GM21619 (cell line): ENCODE data around the gene CYB5R3.

Experiments used
- ATAC-seq: cut with Tn5 transposase; IDR thresholded peaks from one replicate; pipeline ENCODE4 v1.9.1; 2021; ENCODE audit not compliant: unreplicated experiment

The CYB5R3 gene

DNA sequence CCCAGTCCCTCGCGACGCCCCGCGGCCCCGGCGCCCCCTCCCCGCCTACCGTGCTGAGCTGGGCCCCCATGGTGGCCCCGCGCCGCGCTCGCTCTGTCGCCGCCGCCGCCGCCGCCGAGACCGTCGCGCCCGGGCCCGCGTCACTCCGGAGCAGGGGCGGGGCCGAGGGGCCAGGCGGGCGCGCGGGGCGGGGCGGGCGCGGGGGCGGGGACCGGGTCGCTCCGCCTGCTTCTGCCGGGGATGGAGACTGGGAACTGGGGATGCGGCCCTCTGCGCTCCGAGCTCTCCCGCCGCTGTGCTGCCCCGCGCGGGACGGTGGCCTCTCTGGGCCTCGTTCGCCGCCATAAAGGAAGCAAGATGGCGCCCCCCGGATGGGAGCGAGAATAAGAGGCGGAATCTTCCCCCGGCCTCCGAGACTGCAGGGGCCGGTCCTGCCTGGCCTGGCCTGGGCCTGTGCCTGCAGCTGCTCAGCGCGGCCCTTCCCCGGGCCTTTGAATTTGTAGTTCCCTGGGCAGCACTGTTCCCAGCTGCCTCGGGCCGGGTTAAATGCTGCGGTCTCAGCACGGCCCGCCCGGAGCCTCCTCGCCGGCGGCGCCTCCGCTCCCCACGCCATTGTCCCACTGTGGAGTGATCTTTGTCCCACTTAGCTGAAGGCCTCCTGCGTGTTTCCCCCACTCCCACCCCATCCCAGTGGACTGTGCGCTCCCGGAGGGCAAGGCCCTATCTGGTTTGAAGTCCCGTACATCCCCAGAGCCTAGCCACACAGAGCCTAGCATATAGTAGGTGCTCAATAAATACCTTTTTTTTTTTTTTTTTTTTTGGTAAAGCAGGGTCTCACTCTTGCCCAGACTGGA is at the start of gene CYB5R3:
Gene CYB5R3 (minus strand): TSS at position 147 of the 854 bp plus-strand sequence. CDS start 77 bp downstream, at position 70.
- peak; percentile 60 for ATAC-seq

DNA sequence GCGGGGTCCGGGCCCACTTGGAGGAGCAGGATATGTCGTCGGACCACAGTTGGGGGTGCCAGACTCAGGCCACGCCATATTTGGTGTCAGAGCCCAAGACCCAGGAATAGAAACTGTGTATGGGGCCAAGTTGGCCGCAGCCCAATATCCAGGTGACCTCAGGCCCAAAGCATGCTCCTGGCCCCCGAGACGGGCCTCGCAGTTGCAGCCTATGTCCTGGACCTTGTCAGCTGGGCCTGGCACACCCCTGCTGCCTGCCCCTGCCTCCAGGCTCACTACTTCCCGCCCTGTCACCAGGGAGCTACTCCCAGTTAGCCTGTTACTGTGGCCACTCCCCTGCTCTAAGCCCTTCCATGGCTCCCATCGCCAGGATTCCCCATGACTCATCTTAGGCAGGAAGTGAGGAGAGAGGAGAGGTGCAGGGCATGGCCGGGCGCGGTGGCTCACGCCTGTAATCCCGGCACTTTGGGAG is 48.4 kb upstream of the CYB5R3 start:
- ATAC-seq = no peak

DNA sequence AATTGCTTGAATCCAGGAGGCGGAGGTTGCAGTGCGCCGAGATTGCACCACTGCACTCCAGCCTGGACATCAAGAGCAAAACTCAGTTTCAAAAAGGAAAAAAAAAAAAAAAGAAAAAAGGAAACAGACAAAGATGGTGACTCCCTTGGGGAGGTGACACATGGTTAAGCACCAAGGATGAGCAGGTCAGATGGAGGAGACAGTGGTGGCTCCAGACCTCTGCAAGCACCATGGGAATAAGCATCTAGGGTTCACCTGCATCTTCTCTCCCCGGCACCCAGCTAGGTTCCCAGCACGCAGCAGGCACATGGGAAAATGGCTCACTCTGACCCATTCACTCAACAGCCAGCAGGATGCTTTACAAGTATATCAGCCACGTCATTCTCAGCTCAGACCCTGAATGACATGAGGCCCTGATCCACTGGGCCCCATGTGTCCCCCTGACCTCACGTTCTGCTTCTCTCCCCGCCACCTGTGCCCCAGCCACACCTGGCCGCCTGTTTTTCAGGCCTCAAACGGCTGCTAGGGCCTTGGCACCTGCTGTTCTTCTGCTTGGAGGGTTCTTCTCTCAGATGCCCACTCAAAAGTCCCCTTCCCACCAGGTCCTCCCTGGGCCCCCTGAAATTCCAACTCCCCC is 47.3 kb upstream of the CYB5R3 start:
- ATAC-seq = no peak

DNA sequence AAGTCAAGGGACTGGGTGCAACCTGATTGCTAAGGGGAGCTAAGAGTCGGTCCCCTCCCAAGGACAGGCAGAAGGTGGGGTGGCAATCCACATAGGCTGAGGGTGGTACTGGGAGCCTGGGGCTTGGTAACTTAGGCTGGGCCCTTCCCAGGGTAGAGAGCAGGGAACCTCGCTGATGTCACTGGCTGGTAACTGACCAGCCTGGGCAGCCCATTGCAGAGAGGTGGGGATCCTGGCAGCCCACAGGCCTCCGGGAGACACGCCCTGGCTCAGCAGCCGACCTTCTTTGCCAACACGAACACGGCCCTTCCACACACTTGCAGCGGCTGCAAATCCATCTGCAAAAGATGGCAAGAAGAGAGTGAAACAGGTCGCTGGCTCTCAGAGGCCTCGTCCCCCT is 46.1 kb upstream of the CYB5R3 start:
- ATAC-seq = no peak

DNA sequence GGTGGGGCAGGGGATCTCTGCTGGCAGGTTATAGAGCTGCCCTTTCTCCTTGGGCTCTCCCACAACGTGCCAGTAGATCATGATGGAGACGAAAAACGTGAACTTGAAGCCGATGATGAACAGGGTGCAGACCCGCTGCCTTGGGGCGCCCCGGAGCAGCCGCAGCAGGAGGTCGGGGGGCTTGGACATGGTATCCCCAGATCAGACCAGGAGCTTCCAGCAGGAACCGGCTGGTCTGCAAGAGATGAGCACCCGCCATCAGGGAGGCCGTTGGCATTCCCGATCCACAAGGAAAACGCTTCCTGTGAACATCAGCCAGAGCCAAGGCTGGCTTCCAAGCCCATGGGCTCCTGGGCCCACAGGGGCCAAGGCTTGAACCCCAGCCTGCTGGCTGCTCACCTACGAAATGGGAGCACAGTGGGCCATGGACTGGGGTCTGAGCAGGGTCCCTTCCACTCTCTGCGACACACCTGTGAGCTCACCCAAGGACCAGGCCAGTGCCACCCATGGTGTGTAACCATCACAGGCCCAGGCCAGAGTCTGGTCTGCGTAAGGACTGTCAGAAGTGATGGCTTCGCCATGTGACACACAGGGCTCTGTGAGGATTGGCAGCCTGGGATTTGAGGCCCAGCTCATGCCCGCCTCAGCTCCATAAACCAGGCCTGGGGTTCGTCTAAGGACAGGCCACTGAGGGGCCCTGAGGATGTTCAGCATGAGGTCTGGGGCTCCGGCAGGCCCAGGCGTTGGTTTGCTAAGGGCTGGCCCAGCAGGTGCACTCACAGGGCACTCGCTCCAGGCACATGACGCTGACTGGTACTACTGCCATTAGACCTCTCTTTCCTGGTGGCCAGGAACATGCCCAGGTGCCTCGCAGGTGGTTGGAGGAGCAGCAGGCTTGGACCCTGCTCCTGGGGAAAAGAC is 44.8 kb upstream of the CYB5R3 start:
- no peak for ATAC-seq

DNA sequence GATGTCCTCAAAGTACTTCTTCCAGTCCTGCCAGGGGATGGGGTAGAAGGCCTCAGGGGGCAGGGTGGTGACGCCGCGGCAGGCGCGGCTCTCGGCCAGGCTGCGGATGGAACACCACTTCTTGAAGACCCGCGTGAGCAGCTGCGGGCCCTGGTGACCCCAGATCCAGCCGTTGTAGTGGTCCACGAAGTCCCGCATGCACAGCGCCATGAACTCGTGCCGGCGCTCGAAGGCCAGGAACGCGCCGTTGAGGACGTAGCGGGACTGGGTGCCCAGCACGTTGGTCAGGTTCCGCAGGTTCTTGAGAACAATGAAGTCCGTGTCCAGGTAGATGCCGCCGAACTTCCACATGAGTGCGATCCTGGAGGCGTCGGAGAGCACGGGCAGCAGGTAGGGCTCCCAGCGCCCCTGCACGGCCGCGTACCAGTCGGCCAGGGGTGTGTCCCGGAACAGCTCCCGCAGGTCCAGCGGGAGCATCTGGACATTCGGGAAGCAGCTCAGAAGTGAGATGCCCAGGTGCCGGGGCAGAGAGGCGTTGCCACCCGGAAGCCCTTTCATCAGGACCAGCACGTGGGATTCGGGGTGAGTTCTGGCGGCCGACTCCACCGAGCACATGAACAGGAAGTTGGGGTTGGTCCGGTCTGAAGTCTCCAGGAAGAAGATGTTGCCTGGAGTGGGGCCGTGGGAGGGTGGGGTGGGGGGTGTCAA is 44.0 kb upstream of the CYB5R3 start:
- ATAC-seq = no peak

DNA sequence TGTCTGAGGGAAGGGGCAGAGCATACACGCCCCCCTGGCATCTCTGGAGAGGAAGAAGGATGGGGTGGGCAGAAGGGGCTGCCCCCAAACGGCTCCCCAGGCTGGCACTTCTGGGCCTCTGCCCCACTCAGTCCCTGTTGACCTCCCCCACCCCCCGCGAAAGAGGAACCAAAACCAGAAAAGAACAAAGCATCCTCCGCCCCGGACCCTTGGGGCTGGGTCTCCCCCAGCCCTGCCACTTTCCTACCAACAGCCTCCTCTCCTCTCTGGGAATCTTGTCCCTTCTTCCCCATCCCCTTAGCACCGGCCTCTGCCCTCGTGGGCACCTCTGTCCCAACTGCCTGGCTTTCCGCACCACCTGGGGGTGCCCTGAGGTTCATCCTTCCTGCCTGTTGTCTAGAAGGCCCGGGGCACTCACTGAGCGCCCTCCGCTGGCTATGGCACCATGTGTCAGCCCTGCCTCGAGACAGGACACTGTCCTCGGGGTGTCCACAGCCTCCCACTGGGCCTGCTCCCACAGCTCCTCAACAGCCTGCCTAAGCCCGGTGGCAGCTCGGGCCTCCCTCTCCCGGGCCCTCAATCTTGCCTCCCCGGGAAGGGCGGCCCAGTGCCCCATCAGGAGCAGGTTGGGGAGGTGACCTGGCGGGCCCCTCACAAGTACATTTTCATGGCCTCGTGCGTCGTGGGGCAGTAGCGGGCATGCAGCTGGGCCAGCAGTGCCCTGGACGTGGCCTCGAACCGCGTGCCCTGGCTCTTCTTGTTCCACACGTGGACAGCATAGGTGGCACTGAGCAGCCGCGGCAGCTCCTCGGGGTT is 43.3 kb upstream of the CYB5R3 start:
- ATAC-seq = no peak

DNA sequence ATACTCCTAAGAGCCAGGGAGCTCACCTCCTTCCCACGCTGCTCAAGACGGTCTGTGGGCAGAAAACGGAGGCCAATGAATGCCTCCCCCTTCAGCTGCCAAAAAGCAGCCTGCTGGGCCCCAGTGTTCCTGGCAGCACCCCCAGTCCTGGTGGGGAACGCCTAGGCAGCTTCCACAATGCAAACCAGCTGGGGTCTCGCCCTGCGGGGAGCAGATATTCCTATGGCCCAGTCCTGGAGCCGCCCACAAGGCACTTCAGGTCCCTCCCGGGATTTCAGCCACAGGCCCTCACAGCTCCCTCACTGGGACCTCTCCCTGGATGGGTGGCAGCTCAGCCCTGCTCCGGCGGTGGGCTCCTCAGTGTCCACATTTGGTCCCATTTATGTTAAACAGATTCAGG is 42.2 kb upstream of the CYB5R3 start:
- ATAC-seq = no peak

DNA sequence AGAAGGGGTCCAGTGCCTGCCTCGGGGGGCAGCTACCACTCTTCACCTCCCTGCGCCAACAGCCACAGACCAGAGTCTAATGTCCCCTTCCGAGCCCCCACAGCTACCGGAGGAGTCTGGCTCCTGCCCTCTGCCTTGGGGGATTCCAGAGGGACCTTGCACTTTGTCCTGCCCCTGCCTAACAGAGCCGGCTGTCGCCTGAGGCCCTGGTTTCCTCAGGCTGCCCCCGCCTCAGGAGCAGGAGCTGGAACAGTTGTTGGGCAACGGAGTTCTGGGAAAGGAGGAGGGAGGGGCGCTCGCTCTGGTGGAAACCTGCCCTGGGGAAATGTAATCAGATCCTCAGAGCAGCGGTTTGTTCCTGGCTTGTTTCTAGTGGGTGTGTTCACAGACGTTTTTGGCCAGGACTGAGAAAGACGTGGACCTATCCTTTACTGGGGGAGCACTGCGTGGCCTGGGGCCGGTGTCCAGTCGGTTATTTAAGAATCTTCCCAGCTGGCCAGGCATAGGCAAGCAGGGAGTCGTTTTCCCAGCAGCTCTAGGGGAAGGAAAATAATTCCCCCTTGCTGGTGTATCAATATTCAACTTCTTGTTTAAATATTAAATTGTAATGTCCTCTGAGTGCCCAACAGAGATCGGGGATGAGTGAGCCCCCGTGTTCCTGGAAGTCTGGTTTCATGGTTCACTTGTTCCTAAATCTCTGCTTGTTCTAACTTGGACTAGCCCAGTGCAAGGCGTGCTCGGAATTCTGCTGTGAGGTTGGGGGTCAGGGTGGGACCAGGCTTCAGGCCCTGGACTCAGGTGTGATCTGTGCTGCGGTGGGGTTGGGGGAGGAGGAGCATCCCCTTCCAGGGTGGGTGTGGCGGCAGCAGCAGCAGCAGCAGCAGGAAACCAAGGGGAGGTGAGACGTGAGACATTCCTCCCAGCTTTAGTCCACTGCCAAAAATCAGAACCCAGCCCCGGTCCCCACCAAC is 39.3 kb upstream of the CYB5R3 start:
- ATAC-seq = no peak

DNA sequence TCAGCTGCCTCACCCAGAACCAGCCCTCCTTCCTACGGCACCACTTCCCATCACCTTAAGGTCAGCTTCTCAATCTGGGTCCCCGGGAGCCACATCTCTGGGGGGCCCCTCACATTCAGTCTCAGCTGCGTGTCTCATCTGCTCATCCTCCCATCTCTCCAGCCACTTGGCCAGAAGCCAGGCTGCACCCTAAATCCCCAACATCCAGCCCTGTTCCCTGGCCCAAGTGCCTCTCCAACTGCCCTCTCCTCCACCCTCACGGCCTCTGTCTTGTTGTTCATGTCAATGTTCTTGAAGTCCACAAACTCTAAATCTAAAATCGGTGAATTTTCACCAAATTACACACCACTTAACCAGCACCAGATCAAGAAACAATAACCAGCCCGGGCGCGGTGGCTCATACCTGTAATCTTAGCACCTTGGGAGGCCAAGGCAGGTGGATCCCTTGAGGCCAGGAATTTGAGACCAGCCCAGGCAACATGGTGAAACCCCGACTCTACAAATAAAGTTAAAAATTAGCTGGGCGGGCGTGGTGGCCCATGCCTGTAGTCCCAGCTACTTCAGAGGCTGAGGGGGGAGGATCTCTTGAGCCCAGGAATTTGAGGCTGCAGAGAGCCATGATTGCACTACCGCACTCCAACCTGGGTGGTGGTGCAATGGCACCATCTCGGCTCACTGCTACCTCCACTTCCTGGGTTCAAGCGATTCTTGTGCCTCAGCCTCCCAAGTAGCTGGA is 37.7 kb upstream of the CYB5R3 start:
- ATAC-seq = no peak

DNA sequence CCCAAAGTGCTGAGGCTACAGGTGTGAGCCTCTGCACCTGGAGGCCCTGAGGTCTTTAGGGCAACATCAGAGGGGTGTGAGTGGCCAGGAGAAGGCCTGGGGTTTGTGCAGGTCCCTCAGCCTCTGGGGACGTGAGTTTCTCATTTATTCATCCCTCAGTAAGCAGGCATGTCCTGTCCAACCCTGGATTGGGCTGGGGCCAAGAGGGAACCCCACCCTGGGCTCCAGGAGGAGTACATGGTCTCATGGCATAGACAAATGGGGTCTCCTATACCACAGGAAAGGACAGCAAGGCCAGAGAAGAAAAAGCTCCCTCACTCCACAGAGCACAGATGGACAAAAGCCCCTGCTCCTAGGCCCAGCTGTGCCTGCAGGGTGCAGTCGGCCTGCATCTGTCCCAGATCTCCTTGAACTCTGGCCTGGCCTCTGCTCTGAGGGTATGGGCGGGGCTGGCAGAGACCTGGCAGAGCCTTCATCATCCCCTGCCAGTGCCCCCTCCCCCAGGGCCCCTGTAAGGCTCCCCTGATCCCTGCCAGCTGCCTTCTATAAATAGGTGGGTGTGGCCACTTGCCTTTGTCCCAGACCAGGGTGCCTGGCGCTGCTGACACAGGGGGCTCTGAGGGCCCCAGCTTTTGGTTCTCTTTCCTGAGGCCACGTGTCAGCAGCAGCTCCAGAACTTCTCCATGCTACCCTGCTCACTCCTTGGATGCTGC is 36.9 kb upstream of the CYB5R3 start:
- ATAC-seq = no peak

DNA sequence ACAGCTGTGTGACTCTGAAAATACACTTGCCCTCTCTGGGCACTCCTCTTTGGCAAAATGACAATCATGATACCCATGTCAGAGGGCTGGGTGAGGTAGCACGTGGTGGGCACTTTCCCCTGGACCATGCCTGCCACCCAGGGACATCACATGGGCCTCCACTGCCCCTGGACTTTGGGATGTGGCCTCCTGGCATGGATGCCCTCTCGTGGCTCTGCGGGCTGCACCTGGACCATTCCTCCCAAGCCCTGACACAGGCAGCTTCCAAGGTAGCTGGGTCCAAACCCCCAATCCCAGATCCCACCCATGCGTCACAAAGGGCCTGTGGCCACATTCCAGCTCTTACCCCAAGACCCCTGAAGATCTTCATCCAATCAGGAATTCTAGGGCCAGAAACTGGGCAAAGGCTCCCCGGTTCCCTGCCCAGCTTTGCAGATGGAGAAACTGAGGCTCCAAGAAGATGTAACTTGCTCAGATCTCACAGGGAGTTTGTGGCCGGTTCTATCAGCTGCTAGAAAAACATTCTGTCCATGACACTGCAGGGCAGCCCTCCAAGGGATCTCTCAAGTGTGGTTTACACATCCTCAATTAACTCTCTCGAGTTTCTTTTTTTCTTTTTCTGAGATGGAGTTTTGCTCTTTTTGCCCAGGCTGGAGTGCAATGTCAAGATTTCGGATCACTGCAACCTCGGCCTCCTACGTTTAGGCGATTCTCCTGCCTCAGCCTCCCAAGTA is 35.4 kb upstream of the CYB5R3 start:
- ATAC-seq = no peak

DNA sequence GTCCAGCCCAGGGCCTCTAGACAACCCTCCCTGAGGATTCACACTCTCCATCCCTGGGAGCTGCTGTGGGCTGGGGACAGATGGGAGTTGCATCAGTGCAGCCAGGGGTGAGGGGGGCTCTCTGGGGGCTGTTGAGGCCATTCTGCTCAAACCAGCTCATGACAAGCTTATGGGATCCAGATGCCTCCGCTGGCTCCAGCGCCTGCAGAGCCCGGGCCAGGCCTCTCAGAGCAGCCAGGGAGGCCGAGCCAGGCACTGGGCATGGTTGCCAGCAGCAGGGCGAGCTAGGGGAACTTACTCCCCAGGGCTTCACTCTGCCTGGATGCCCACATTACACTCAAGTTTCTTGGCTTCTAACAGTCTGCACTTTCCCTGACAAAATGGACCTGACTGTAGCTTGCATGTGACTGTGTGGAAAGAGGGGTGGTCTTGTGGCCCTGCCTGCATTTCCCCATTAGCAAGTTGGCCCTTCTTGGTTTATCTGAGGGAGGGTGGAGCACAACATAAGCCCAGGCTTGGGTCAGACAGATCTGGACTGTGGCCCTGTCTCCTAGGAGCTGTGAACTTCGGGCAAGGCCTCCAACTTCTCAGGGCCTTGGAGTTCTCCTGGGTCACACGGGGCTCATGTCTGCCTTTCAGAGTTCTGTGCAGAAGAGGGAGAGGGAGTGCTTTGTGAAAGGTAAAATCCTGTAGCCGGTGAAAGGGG is 34.5 kb upstream of the CYB5R3 start:
- no peak for ATAC-seq

DNA sequence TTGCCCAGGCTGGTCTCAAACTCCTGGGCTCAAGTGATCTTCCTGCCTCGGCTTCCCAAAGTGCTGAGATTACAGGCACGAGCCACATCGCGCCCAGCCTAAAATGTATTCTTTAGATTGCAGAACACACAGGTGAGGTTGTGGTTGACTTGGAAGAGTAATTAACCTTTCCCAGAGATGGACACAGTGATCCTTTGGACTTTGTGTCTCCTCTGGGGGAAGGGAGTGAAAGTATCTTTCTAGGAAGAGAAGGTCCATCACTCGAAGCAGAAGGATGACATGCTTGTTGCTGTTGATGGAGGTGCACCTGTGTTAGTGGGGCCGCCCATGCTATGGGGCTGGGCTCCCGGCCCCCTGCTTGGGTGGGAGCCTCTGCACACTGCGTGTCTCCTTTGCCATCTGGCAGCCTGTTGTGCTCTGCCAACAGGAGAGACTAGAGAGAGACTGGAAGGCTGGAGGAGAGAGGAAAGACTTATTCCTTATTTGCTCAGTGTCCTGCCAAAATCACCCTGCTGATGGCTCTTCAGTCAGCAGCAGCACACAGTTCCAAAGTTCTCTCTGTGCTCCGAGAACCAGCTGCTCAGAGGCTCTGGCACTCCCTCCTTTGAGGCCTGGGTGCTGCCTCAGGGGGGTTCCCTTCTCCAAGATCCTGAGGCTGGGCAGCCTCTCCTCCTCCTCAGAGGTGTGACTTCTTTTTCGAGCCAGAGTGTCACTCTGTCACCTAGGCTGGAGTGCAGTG is 33.1 kb upstream of the CYB5R3 start:
- no peak for ATAC-seq

DNA sequence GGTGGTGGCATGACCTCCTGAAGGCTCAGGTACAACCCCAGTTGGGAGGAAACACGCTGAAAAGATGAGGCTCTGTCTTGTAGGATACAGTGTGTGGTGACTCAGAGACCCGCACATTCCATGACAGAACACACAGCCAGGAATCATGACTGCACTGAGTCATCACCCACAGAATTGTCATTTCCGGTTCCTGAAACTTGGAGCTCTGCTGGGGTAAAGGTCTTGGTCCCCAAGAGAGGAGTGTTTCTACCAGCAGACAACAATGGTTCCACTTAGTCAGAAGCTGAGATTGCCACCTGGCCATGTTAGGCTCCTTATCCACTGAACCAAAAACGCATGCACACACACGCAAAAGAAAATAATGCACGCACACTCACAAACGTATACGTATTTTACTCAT is 31.5 kb upstream of the CYB5R3 start:
- ATAC-seq = no peak
